H9 (cell line): ENCODE data around the gene MYOZ3. TPM values are rescaled to one million over a fixed set of nuclear protein-coding genes. Genes with fewer than 3 reads are reported as not detected.

Experiments used
- DNase-seq: peaks from one replicate; pipeline ENCODE4 v3.0.0-alpha.2; 2017
- H2AFZ ChIP-seq: one replicate; pipeline ENCODE4 v1.6.1; 2013; ENCODE audit warnings: mild to moderate bottlenecking, low read length, control low read depth, moderate library complexity
- H2AK5ac ChIP-seq: 2 replicates; pipeline ENCODE4 v1.6.1; 2013; ENCODE audit warnings: low read length, control low read depth, mixed read lengths; ENCODE audit not compliant: insufficient read length
- H2BK120ac ChIP-seq: one replicate; pipeline ENCODE4 v1.6.1; 2013; ENCODE audit warnings: low read depth, mild to moderate bottlenecking, low read length, control low read depth, inconsistent platforms; ENCODE audit not compliant: poor library complexity, severe bottlenecking
- H2BK12ac ChIP-seq: 2 replicates; pipeline ENCODE4 v1.6.1; 2013; ENCODE audit warnings: low read length, control low read depth, mixed read lengths, low read depth; ENCODE audit not compliant: insufficient read length
- H2BK15ac ChIP-seq: 2 replicates; pipeline ENCODE4 v1.6.1; 2013; ENCODE audit warnings: low read depth, low read length, control low read depth
- H2BK20ac ChIP-seq: one replicate; pipeline ENCODE4 v1.6.1; 2013; ENCODE audit warnings: low read depth, mild to moderate bottlenecking, low read length, control low read depth, inconsistent platforms; ENCODE audit not compliant: poor library complexity, severe bottlenecking
- H2BK5ac ChIP-seq: 2 replicates; pipeline ENCODE4 v1.6.1; 2013; ENCODE audit warnings: low read length, control low read depth, mixed read lengths; ENCODE audit not compliant: insufficient read length
- H3K14ac ChIP-seq: 2 replicates; pipeline ENCODE4 v1.6.1; 2013; ENCODE audit warnings: low read length, control low read depth; ENCODE audit not compliant: insufficient read depth
- H3K18ac ChIP-seq: 2 replicates; pipeline ENCODE4 v1.6.1; 2013; ENCODE audit warnings: low read depth, mild to moderate bottlenecking, mixed read lengths, low read length, control low read depth; ENCODE audit not compliant: insufficient read length
- H3K23ac ChIP-seq: 2 replicates; pipeline ENCODE4 v1.6.1; 2013; ENCODE audit warnings: low read length, control low read depth, mixed read lengths, low read depth; ENCODE audit not compliant: insufficient read length
- H3K23me2 ChIP-seq: 2 replicates; pipeline ENCODE4 v1.6.1; 2013; ENCODE audit warnings: low read depth, mild to moderate bottlenecking, mixed read lengths, low read length, control low read depth; ENCODE audit not compliant: insufficient read length, poor library complexity, severe bottlenecking
- H3K27ac ChIP-seq: 2 replicates; pipeline ENCODE4 v1.5.1; 2013; ENCODE audit warnings: low read length, control low read depth, mixed read lengths, low read depth; ENCODE audit not compliant: insufficient read length
- H3K27me3 ChIP-seq: 2 replicates; pipeline ENCODE4 v1.6.1; 2013; ENCODE audit warnings: low read length, control low read depth, inconsistent platforms; ENCODE audit not compliant: insufficient read depth
- H3K4ac ChIP-seq: 2 replicates; pipeline ENCODE4 v1.6.1; 2013; ENCODE audit warnings: low read depth, mild to moderate bottlenecking, control low read depth, inconsistent platforms, low read length, moderate library complexity
- H3K4me1 ChIP-seq: 2 replicates; pipeline ENCODE4 v1.6.1; 2013; ENCODE audit warnings: low read length, control low read depth, inconsistent platforms; ENCODE audit not compliant: insufficient read depth
- H3K4me2 ChIP-seq: 2 replicates; pipeline ENCODE4 v1.6.1; 2013; ENCODE audit warnings: low read length, control low read depth, mixed read lengths; ENCODE audit not compliant: insufficient read length, insufficient read depth
- H3K56ac ChIP-seq: 2 replicates; pipeline ENCODE4 v1.6.1; 2013; ENCODE audit warnings: low read depth, mild to moderate bottlenecking, mixed read lengths, low read length, control low read depth; ENCODE audit not compliant: insufficient read length
- H3K79me1 ChIP-seq: 2 replicates; pipeline ENCODE4 v1.6.1; 2013; ENCODE audit warnings: low read depth, mild to moderate bottlenecking, moderate library complexity, low read length, control low read depth, inconsistent platforms; ENCODE audit not compliant: insufficient read depth, poor library complexity, severe bottlenecking
- H3K79me2 ChIP-seq: 2 replicates; pipeline ENCODE4 v1.6.1; 2013; ENCODE audit warnings: low read length, control low read depth, inconsistent platforms; ENCODE audit not compliant: insufficient read depth
- H3K9ac ChIP-seq: 2 replicates; pipeline ENCODE4 v1.6.1; 2013; ENCODE audit warnings: low read length, control low read depth, mixed read lengths; ENCODE audit not compliant: insufficient read length; ENCODE audit errors: extremely low read depth
- H3K9me3 ChIP-seq: one replicate; pipeline ENCODE4 v1.6.1; 2013; ENCODE audit warnings: low read depth, low read length, inconsistent platforms; ENCODE audit not compliant: control insufficient read depth
- H3T11ph ChIP-seq: one replicate; pipeline ENCODE4 v1.6.1; 2013; ENCODE audit warnings: mild to moderate bottlenecking, low read length, control low read depth, inconsistent platforms
- H4K20me1 ChIP-seq: one replicate; pipeline ENCODE4 v1.6.1; 2013; ENCODE audit not compliant: control insufficient read depth, insufficient read length, insufficient read depth
- H4K5ac ChIP-seq: 2 replicates; pipeline ENCODE4 v1.6.1; 2013; ENCODE audit warnings: low read depth, mild to moderate bottlenecking, mixed read lengths, low read length, control low read depth; ENCODE audit not compliant: insufficient read length
- H4K8ac ChIP-seq: replicated peaks from 2 replicates; pipeline ENCODE4 v1.6.1; 2013; ENCODE audit warnings: low read length, control low read depth, mixed read lengths, low read depth; ENCODE audit not compliant: insufficient read length
- H4K91ac ChIP-seq: 2 replicates; pipeline ENCODE4 v1.6.1; 2013; ENCODE audit warnings: low read depth, mild to moderate bottlenecking, moderate library complexity, mixed read lengths, low read length, control low read depth; ENCODE audit not compliant: insufficient read length
- H3K27ac Mint-ChIP-seq, 3 experiments: 2 replicates in 2 of 3; 3 replicates in 1 of 3; pipeline ENCODE4 v1.8.0; 2020 to 2021; ENCODE audit warnings: mixed read lengths in 3 of 3, mild to moderate bottlenecking in 1 of 3, moderate library complexity in 1 of 3
- H3K27me3 Mint-ChIP-seq: 2 replicates; pipeline ENCODE4 v1.8.0; 2021; ENCODE audit warnings: low read depth, mild to moderate bottlenecking, moderate library complexity, mixed read lengths
- H3K36me3 Mint-ChIP-seq, 3 experiments: 2 replicates in 2 of 3; 3 replicates in 1 of 3; pipeline ENCODE4 v1.8.0; 2020 to 2021; ENCODE audit warnings: low read depth in 3 of 3, mixed read lengths in 3 of 3; ENCODE audit not compliant: insufficient read depth in 1 of 3
- H3K4me1 Mint-ChIP-seq, 2 experiments: 2 replicates each; pipeline ENCODE4 v1.8.0; 2020; ENCODE audit warnings: mixed read lengths in 2 of 2
- H3K4me3 Mint-ChIP-seq, 2 experiments: 2 replicates in 1 of 2; 3 replicates in 1 of 2; pipeline ENCODE4 v1.8.0; 2020 to 2021; ENCODE audit warnings: mild to moderate bottlenecking in 2 of 2, mixed read lengths in 2 of 2, moderate library complexity in 1 of 2
- H3K9me3 Mint-ChIP-seq, 2 experiments: 2 replicates in 1 of 2; 3 replicates in 1 of 2; pipeline ENCODE4 v1.8.0; 2020; ENCODE audit warnings: mild to moderate bottlenecking in 2 of 2, mixed read lengths in 2 of 2, moderate library complexity in 1 of 2
- WGBS: extraction: QIAGEN DNeasy Blood & Tissue Kit; methylation state at CpG from one replicate; pipeline ENCODE4 v1.1.7; 2013; ENCODE audit warnings: missing lambda C conversion rate, low lambda C conversion rate, mixed read lengths; ENCODE audit not compliant: insufficient read length; ENCODE audit errors: extremely low coverage; 5-methylcytosine and 5-hydroxymethylcytosine counted together
- total RNA-seq: library from RNA; stranded (reverse); gene quantifications from 2 replicates; pipeline ENCODE4 v1.2.1, GENCODE V29; 2021
- TF ChIP-seq, protein P1 (sequence below): fragments of 200-600 bp; sonication (generic); conservative IDR thresholded peaks from 3 replicates; pipeline ENCODE4 v1.8.0; 2021; ENCODE audit warnings: antibody characterized with exemption, mild to moderate bottlenecking

The MYOZ3 gene
- total RNA-seq, 1 experiment from 2014 or later: 18.1 TPM

- H2BK12ac ChIP-seq: no peak overlapping the region
- no peak overlapping the region for H4K5ac ChIP-seq
- no peaks in the 10 kb centered on the region for H3K9me3 ChIP-seq
- no peak overlapping the region for H3K14ac ChIP-seq
- no peaks in the 10 kb centered on the region for H3K79me2 ChIP-seq
- no peak overlapping the region for H3K9ac ChIP-seq
- no peak overlapping the region for H4K8ac ChIP-seq
- no peak overlapping the region for H3K4me3 Mint-ChIP-seq
- no peak overlapping the region for H4K91ac ChIP-seq
- no peak overlapping the region for H3K18ac ChIP-seq
- DNase-seq: no peak
- H3K4me1 Mint-ChIP-seq: peaks cover 0 to 14% of the 10 kb centered on the region in 2 experiments; a peak in 3 of 4 replicates
- no peak overlapping the region for H3K4me2 ChIP-seq
- H3K27me3 ChIP-seq: no peaks in the 10 kb centered on the region
- H2BK15ac ChIP-seq: no peak overlapping the region
- H2BK5ac ChIP-seq: no peak overlapping the region
- H3K4me1 ChIP-seq: no peaks in the 10 kb centered on the region
- no peak overlapping the region for H3T11ph ChIP-seq
- no peaks in the 10 kb centered on the region for H3K36me3 Mint-ChIP-seq
- H2AK5ac ChIP-seq: no peak overlapping the region
- no peaks in the 10 kb centered on the region for H3K79me1 ChIP-seq
- H3K56ac ChIP-seq: no peak overlapping the region
- no peak overlapping the region for H3K4ac ChIP-seq
- H3K27me3 Mint-ChIP-seq: peaks cover 5% of the 10 kb centered on the region
- WGBS: no CpG with 5 or more reads among the region's 6 CpGs
- H3K23ac ChIP-seq: no peak overlapping the region
- H3K27ac Mint-ChIP-seq: peak overlapping the region in 1 of 3 experiments; percentile 6; a peak in 1 of 7 replicates
- no peaks in the 10 kb centered on the region for H3K23me2 ChIP-seq
- TF ChIP-seq, protein P1, sequence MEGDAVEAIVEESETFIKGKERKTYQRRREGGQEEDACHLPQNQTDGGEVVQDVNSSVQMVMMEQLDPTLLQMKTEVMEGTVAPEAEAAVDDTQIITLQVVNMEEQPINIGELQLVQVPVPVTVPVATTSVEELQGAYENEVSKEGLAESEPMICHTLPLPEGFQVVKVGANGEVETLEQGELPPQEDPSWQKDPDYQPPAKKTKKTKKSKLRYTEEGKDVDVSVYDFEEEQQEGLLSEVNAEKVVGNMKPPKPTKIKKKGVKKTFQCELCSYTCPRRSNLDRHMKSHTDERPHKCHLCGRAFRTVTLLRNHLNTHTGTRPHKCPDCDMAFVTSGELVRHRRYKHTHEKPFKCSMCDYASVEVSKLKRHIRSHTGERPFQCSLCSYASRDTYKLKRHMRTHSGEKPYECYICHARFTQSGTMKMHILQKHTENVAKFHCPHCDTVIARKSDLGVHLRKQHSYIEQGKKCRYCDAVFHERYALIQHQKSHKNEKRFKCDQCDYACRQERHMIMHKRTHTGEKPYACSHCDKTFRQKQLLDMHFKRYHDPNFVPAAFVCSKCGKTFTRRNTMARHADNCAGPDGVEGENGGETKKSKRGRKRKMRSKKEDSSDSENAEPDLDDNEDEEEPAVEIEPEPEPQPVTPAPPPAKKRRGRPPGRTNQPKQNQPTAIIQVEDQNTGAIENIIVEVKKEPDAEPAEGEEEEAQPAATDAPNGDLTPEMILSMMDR: no peak
- no peaks in the 10 kb centered on the region for H4K20me1 ChIP-seq
- H2BK120ac ChIP-seq: no peak overlapping the region
- H2BK20ac ChIP-seq: no peak overlapping the region
- no peak overlapping the region for H2AFZ ChIP-seq
- peaks cover 0 to 2% of the 10 kb centered on the region in 2 experiments; a peak in 2 of 5 replicates for H3K9me3 Mint-ChIP-seq
- H3K27ac ChIP-seq: no peak overlapping the region
These were observed 29.7 kb upstream of the MYOZ3 start for GRCh38 chr5:150631326-150631701.
